ENCODE results near the gene DNAI2. TPM values are rescaled to one million over a fixed set of nuclear protein-coding genes. Genes with fewer than 3 reads are reported as not detected.
A peak's percentile ranks its signal among the peaks of the same experiment; 100 is the strongest.

DNAI2 gene
- total RNA-seq, 1 experiment from 2014 or later: 0.26 TPM

GRCh38 chr17:74272731-74273201 lies 1.3 kb upstream of the DNAI2 start:
- TF ChIP-seq NR3C1 (CRISPR knock-in tag; conservative IDR thresholded peaks at IDR 0.05; ENCODE audit: low read depth) (no peak), TEAD4 (CRISPR knock-in tag; IDR thresholded peaks at IDR 0.05) (no peak), ESRRA (CRISPR knock-in tag; IDR thresholded peaks at IDR 0.05; ENCODE audit: borderline replicate concordance) (no peak), OVOL2 (CRISPR knock-in tag; IDR thresholded peaks at IDR 0.05; ENCODE audit: borderline replicate concordance) (no peak), ZNF121 (CRISPR knock-in tag; IDR thresholded peaks at IDR 0.05) (no peak), SMAD4 (CRISPR knock-in tag; IDR thresholded peaks at IDR 0.05) (no peak), FOXP1 (CRISPR knock-in tag; IDR thresholded peaks at IDR 0.05; ENCODE audit: borderline replicate concordance) (no peak), MYBL2 (CRISPR knock-in tag; IDR thresholded peaks at IDR 0.05) (no peak), ZNF416 (CRISPR knock-in tag; IDR thresholded peaks at IDR 0.05) (no peak), USF1 (CRISPR knock-in tag; IDR thresholded peaks at IDR 0.05) (no peak), MXD4 (CRISPR knock-in tag; IDR thresholded peaks at IDR 0.05; ENCODE audit: borderline replicate concordance) (no peak), RORB (CRISPR knock-in tag; IDR thresholded peaks at IDR 0.05) (no peak)
- TF ChIP-seq, protein P1, sequence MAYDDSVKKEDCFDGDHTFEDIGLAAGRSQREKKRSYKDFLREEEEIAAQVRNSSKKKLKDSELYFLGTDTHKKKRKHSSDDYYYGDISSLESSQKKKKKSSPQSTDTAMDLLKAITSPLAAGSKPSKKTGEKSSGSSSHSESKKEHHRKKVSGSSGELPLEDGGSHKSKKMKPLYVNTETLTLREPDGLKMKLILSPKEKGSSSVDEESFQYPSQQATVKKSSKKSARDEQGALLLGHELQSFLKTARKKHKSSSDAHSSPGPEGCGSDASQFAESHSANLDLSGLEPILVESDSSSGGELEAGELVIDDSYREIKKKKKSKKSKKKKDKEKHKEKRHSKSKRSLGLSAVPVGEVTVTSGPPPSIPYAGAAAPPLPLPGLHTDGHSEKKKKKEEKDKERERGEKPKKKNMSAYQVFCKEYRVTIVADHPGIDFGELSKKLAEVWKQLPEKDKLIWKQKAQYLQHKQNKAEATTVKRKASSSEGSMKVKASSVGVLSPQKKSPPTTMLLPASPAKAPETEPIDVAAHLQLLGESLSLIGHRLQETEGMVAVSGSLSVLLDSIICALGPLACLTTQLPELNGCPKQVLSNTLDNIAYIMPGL (CRISPR knock-in tag; IDR thresholded peaks at IDR 0.05): no peak
- TF ChIP-seq, protein P2, sequence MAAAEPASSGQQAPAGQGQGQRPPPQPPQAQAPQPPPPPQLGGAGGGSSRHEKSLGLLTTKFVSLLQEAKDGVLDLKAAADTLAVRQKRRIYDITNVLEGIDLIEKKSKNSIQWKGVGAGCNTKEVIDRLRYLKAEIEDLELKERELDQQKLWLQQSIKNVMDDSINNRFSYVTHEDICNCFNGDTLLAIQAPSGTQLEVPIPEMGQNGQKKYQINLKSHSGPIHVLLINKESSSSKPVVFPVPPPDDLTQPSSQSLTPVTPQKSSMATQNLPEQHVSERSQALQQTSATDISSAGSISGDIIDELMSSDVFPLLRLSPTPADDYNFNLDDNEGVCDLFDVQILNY (CRISPR knock-in tag; IDR thresholded peaks at IDR 0.05): no peak
- TF ChIP-seq, protein P3, sequence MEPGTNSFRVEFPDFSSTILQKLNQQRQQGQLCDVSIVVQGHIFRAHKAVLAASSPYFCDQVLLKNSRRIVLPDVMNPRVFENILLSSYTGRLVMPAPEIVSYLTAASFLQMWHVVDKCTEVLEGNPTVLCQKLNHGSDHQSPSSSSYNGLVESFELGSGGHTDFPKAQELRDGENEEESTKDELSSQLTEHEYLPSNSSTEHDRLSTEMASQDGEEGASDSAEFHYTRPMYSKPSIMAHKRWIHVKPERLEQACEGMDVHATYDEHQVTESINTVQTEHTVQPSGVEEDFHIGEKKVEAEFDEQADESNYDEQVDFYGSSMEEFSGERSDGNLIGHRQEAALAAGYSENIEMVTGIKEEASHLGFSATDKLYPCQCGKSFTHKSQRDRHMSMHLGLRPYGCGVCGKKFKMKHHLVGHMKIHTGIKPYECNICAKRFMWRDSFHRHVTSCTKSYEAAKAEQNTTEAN (CRISPR knock-in tag; IDR thresholded peaks at IDR 0.05): no peak
- TF ChIP-seq, protein P4, sequence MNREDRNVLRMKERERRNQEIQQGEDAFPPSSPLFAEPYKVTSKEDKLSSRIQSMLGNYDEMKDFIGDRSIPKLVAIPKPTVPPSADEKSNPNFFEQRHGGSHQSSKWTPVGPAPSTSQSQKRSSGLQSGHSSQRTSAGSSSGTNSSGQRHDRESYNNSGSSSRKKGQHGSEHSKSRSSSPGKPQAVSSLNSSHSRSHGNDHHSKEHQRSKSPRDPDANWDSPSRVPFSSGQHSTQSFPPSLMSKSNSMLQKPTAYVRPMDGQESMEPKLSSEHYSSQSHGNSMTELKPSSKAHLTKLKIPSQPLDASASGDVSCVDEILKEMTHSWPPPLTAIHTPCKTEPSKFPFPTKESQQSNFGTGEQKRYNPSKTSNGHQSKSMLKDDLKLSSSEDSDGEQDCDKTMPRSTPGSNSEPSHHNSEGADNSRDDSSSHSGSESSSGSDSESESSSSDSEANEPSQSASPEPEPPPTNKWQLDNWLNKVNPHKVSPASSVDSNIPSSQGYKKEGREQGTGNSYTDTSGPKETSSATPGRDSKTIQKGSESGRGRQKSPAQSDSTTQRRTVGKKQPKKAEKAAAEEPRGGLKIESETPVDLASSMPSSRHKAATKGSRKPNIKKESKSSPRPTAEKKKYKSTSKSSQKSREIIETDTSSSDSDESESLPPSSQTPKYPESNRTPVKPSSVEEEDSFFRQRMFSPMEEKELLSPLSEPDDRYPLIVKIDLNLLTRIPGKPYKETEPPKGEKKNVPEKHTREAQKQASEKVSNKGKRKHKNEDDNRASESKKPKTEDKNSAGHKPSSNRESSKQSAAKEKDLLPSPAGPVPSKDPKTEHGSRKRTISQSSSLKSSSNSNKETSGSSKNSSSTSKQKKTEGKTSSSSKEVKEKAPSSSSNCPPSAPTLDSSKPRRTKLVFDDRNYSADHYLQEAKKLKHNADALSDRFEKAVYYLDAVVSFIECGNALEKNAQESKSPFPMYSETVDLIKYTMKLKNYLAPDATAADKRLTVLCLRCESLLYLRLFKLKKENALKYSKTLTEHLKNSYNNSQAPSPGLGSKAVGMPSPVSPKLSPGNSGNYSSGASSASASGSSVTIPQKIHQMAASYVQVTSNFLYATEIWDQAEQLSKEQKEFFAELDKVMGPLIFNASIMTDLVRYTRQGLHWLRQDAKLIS (CRISPR knock-in tag; IDR thresholded peaks at IDR 0.05; ENCODE audit: borderline replicate concordance): no peak
- TF ChIP-seq, protein P5, sequence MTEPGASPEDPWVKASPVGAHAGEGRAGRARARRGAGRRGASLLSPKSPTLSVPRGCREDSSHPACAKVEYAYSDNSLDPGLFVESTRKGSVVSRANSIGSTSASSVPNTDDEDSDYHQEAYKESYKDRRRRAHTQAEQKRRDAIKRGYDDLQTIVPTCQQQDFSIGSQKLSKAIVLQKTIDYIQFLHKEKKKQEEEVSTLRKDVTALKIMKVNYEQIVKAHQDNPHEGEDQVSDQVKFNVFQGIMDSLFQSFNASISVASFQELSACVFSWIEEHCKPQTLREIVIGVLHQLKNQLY (CRISPR knock-in tag; IDR thresholded peaks at IDR 0.05): no peak
- ChIA-PET CTCF (interaction anchor here (1.2 to 2.7 kb wide), 3 partner anchors 12 to 73 kb away, joined by 4 to 17 read pairs (median 8); no protein-coding TSS in a partner anchor), POLR2A (interaction anchor here (0.5 kb wide), 1 partner anchor 8 kb away, joined by 3 read pairs; no protein-coding TSS in a partner anchor)
- Mint-ChIP-seq H3K9me3 (no peaks in the 10 kb centered on the region; the same call in 1 of the 2 replicates), H3K36me3 (no peaks in the 10 kb centered on the region), H3K27me3 (ENCODE audit: low read depth) (peaks cover 40% of the 10 kb centered on the region), H3K27ac (no peak overlapping the region), H3K4me1 (peaks cover 32% of the 10 kb centered on the region), H3K4me3 (no peak overlapping the region)
- ATAC-seq (no peak), DNase-seq (ENCODE audit: low spot score) (peak; percentile 26)

All from WTC11 (cell line).